ENCODE data around the gene OSBPL2. TPM values are rescaled to one million over a fixed set of nuclear protein-coding genes. Genes with fewer than 3 reads are reported as not detected.

OSBPL2 gene
- total RNA-seq, 1 donor from 2014 or later = 28.4 TPM

DNA sequence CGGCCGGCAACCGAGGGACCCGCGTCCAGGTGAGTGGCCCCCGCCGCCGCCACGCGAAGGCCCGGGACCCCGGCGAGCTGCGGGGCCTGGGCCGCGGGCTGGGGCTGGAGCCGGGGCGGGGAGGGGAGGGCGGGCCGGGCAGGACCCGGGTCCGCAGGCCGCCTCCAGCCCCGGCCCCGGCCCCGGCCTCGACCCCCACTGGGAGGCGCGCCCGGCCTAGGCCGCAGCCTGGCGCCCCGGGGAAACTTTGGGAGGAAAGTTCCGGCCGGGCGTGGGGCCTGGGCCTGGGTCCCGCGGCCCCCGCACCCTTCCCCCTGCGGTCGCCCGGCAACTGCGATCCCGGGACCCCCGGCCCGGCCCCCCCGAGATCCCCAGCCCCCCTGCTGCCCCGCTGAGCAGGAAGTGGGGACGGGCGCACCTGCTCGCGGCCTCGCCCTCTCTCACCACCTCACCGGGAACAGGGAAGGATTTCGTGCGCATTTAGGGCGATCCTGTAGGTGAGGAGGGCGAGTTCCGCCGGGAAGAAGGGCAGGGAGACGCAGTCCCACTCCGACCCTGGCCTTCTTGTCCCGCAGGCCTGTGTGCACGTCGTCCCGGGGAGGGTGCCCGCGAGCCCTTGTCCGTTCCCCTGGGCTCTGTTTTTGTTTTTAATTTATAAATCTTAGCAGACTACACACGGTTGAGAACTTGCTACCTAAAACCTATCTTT, 402 bp downstream of the OSBPL2 start:
- Histone ChIP-seq H3K27ac (no peak overlapping the region), H2AFZ (replicated peaks) (no peak overlapping the region), H3F3A (ENCODE audit: low read depth) (peaks cover 12% of the 10 kb centered on the region), H3K36me3 (no peaks in the 10 kb centered on the region), H3K4me1 (peaks cover 23% of the 10 kb centered on the region), H3K9ac (peak overlapping the region; percentile 76), H3K4me2 (peak overlapping the region; percentile 98), H3K9me3 (ENCODE audit: low read depth) (no peaks in the 10 kb centered on the region), H4K20me1 (ENCODE audit: low read depth) (peaks cover 51% of the 10 kb centered on the region), H3K27me3 (no peaks in the 10 kb centered on the region), H3K4me3 (peak overlapping the region; percentile 90), H3K79me2 (ENCODE audit: low read depth) (peaks cover 51% of the 10 kb centered on the region)
- peaks cover 48% of the 10 kb centered on the region for H3K4me1 Mint-ChIP-seq
- H3K9me3 Mint-ChIP-seq = no peaks in the 10 kb centered on the region
- H3K27me3 Mint-ChIP-seq (ENCODE audit: insufficient read depth, low read depth) = peaks cover 4% of the 10 kb centered on the region
- TF ChIP-seq, protein P1, sequence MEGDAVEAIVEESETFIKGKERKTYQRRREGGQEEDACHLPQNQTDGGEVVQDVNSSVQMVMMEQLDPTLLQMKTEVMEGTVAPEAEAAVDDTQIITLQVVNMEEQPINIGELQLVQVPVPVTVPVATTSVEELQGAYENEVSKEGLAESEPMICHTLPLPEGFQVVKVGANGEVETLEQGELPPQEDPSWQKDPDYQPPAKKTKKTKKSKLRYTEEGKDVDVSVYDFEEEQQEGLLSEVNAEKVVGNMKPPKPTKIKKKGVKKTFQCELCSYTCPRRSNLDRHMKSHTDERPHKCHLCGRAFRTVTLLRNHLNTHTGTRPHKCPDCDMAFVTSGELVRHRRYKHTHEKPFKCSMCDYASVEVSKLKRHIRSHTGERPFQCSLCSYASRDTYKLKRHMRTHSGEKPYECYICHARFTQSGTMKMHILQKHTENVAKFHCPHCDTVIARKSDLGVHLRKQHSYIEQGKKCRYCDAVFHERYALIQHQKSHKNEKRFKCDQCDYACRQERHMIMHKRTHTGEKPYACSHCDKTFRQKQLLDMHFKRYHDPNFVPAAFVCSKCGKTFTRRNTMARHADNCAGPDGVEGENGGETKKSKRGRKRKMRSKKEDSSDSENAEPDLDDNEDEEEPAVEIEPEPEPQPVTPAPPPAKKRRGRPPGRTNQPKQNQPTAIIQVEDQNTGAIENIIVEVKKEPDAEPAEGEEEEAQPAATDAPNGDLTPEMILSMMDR (IDR thresholded peaks at IDR 0.05) = no peak
- no peak for TF ChIP-seq EZH2phosphoT487 (IDR thresholded peaks at IDR 0.05)
- no peak for TF ChIP-seq EZH2 (IDR thresholded peaks at IDR 0.05)
- peaks cover 8% of the 10 kb centered on the region for H3K36me3 Mint-ChIP-seq
- H3K27ac Mint-ChIP-seq = no peak overlapping the region
- DNase-seq (ENCODE audit: low spot score) = peak; percentile 41
- H3K4me3 Mint-ChIP-seq = peak overlapping the region; percentile 92

DNA sequence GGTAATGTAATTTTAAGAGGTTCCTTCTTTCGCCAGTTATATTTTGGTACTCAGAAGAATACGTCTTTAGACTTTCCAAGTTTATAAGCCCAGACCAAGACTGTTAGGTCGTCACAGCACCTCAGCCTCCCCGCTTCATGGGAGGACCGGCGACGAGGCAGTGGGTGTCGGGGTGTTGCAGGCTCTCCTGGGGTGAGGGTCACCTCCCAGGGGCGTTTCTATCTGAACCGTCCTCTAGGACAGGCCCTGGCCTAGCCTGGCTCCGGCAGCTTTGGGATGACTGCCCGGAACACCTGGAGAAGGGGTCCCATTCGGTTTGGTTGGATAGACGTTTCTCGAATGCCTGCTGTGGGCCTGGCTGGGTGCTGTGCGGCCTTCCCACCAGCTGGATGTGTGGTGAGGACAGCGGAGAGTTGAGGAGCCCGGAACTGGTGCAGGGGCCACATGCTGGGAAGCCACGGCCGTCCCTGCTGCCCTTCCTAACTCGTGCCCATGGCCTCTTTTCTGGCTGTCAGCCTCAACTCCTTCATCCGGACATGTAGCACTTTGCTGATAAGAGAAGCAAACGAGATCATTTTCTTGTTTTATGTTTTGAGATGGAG, 1.1 kb downstream of the OSBPL2 start:
- H3K4me3 Mint-ChIP-seq = peak overlapping the region; percentile 92
- peak overlapping the region; percentile 98 for H3K4me2 ChIP-seq
- no peak overlapping the region for H2AFZ ChIP-seq (replicated peaks)
- peak overlapping the region; percentile 90 for H3K4me3 ChIP-seq
- DNase-seq (ENCODE audit: low spot score) = no peak
- H3K79me2 ChIP-seq (ENCODE audit: low read depth) = peaks cover 58% of the 10 kb centered on the region
- no peaks in the 10 kb centered on the region for H3K9me3 ChIP-seq (ENCODE audit: low read depth)
- no peaks in the 10 kb centered on the region for H3K36me3 ChIP-seq
- H3K27me3 Mint-ChIP-seq (ENCODE audit: insufficient read depth, low read depth) = peaks cover 4% of the 10 kb centered on the region
- H4K20me1 ChIP-seq (ENCODE audit: low read depth) = peaks cover 58% of the 10 kb centered on the region
- no peak for TF ChIP-seq EZH2phosphoT487 (IDR thresholded peaks at IDR 0.05)
- TF ChIP-seq EZH2 (IDR thresholded peaks at IDR 0.05) = no peak
- TF ChIP-seq, protein P1 (IDR thresholded peaks at IDR 0.05) = no peak
- H3K4me1 ChIP-seq = peaks cover 23% of the 10 kb centered on the region
- no peak overlapping the region for H3K27ac ChIP-seq
- no peaks in the 10 kb centered on the region for H3K9me3 Mint-ChIP-seq
- peaks cover 8% of the 10 kb centered on the region for H3K36me3 Mint-ChIP-seq
- no peak overlapping the region for H3K27ac Mint-ChIP-seq
- H3K27me3 ChIP-seq = no peaks in the 10 kb centered on the region
- peaks cover 12% of the 10 kb centered on the region for H3F3A ChIP-seq (ENCODE audit: low read depth)
- H3K9ac ChIP-seq = peak overlapping the region; percentile 76
- peaks cover 49% of the 10 kb centered on the region for H3K4me1 Mint-ChIP-seq

DNA sequence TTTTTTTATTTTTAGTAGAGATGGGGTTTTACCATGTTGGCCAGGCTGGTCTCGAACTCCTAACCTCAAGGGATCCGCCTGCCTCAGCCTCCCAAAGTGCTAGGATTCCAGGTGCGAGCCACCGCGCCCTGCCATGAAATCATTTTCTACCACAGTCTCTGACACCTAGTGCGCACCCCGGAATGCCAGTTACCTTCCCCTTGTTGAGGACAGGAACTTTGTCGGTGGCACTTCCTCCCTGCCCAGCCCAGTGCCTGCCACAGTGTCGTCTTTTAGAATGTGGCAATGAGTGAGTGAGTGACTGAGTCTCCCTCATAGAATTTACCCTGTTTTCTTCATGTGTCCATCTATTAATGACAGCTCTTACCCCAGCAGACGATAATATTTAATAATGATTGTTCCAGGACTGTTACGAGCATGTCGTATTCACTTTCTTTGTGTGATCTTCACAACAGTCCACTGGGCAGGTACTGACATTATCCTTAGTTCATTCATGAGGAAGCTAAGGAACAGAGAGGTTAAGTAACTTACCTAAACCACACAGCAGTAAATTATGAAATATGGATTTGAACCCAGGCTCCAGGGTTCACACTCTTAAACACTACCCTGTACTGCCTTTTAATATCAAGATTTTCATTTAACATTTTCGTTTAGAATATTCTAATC, 1.8 kb downstream of the OSBPL2 start:
- Histone ChIP-seq H3K27me3 (no peaks in the 10 kb centered on the region), H3K27ac (no peak overlapping the region), H2AFZ (replicated peaks) (no peak overlapping the region), H3K4me2 (peak overlapping the region; percentile 98), H3K9me3 (ENCODE audit: low read depth) (no peaks in the 10 kb centered on the region), H3K36me3 (no peaks in the 10 kb centered on the region), H3K4me3 (no peak overlapping the region), H3K9ac (no peak overlapping the region), H3K79me2 (ENCODE audit: low read depth) (peaks cover 66% of the 10 kb centered on the region), H4K20me1 (ENCODE audit: low read depth) (peaks cover 65% of the 10 kb centered on the region), H3F3A (ENCODE audit: low read depth) (peaks cover 12% of the 10 kb centered on the region), H3K4me1 (peaks cover 23% of the 10 kb centered on the region)
- no peaks in the 10 kb centered on the region for H3K9me3 Mint-ChIP-seq
- peaks cover 8% of the 10 kb centered on the region for H3K36me3 Mint-ChIP-seq
- peaks cover 2% of the 10 kb centered on the region for H3K27me3 Mint-ChIP-seq (ENCODE audit: insufficient read depth, low read depth)
- TF ChIP-seq, protein P1 (IDR thresholded peaks at IDR 0.05) = no peak
- no peak for TF ChIP-seq EZH2phosphoT487 (IDR thresholded peaks at IDR 0.05)
- no peak for TF ChIP-seq EZH2 (IDR thresholded peaks at IDR 0.05)
- DNase-seq (ENCODE audit: low spot score) = no peak
- peaks cover 43% of the 10 kb centered on the region for H3K4me1 Mint-ChIP-seq
- H3K27ac Mint-ChIP-seq = no peak overlapping the region
- peak overlapping the region; percentile 92 for H3K4me3 Mint-ChIP-seq

Measured in neural progenitor cell (in vitro differentiated cells).